Neural progenitor cell (in vitro differentiated cells): ENCODE data around the gene LRRC8A. TPM values are rescaled to one million over a fixed set of nuclear protein-coding genes. Genes with fewer than 3 reads are reported as not detected.

Experiments used
- DNase-seq: peaks from one replicate; pipeline ENCODE4 v3.0.0-alpha.2; 2016; ENCODE audit warnings: low spot score
- H2AFZ ChIP-seq: fragments of 200-600 bp; sonication (generic); replicated peaks from 2 replicates; pipeline ENCODE4 v1.6.1; 2016; ENCODE audit warnings: antibody characterized with exemption
- H3F3A ChIP-seq: fragments of 200-600 bp; sonication (generic); 2 replicates; pipeline ENCODE4 v1.6.1; 2016; ENCODE audit warnings: antibody characterized with exemption, low read depth
- H3K27ac ChIP-seq: fragments of 200-600 bp; sonication (generic); 2 replicates; pipeline ENCODE4 v1.5.1; 2016; ENCODE audit warnings: mild to moderate bottlenecking
- H3K27me3 ChIP-seq: fragments of 200-600 bp; sonication (generic); 2 replicates; pipeline ENCODE4 v1.6.1; 2016; ENCODE audit warnings: mild to moderate bottlenecking, moderate library complexity
- H3K36me3 ChIP-seq: fragments of 200-600 bp; sonication (generic); 2 replicates; pipeline ENCODE4 v1.5.1; 2016
- H3K4me1 ChIP-seq: fragments of 200-600 bp; sonication (generic); 2 replicates; pipeline ENCODE4 v1.6.1; 2016; ENCODE audit warnings: mixed run types
- H3K4me2 ChIP-seq: fragments of 200-600 bp; sonication (generic); 2 replicates; pipeline ENCODE4 v1.6.1; 2016
- H3K4me3 ChIP-seq: fragments of 200-600 bp; sonication (generic); 2 replicates; pipeline ENCODE4 v1.5.1; 2016
- H3K79me2 ChIP-seq: fragments of 200-600 bp; sonication (generic); 2 replicates; pipeline ENCODE4 v1.6.1; 2016; ENCODE audit warnings: low read depth
- H3K9ac ChIP-seq: fragments of 200-600 bp; sonication (generic); 2 replicates; pipeline ENCODE4 v1.6.1; 2016
- H3K9me3 ChIP-seq: fragments of 200-600 bp; sonication (generic); 2 replicates; pipeline ENCODE4 v1.5.1; 2016; ENCODE audit warnings: low read depth
- H4K20me1 ChIP-seq: fragments of 200-600 bp; sonication (generic); 2 replicates; pipeline ENCODE4 v1.6.1; 2016; ENCODE audit warnings: low read depth
- H3K27ac Mint-ChIP-seq: 3 replicates; pipeline ENCODE4 v1.8.0; 2021; ENCODE audit warnings: mixed read lengths
- H3K27me3 Mint-ChIP-seq: 2 replicates; pipeline ENCODE4 v1.8.0; 2022; ENCODE audit warnings: low read depth, mild to moderate bottlenecking, inconsistent platforms, moderate library complexity, mixed read lengths; ENCODE audit not compliant: insufficient read depth
- H3K36me3 Mint-ChIP-seq: 3 replicates; pipeline ENCODE4 v1.8.0; 2021; ENCODE audit warnings: mixed read lengths
- H3K4me1 Mint-ChIP-seq: 3 replicates; pipeline ENCODE4 v1.8.0; 2021; ENCODE audit warnings: mixed read lengths
- H3K4me3 Mint-ChIP-seq: 3 replicates; pipeline ENCODE4 v1.8.0; 2021; ENCODE audit warnings: mild to moderate bottlenecking, moderate library complexity, mixed read lengths
- H3K9me3 Mint-ChIP-seq: 3 replicates; pipeline ENCODE4 v1.8.0; 2020; ENCODE audit warnings: mixed read lengths
- EZH2 ChIP-seq: fragments of 200-600 bp; sonication (generic); IDR thresholded peaks from 2 replicates; pipeline ENCODE4 v1.6.1; 2017; ENCODE audit warnings: antibody characterized with exemption, mild to moderate bottlenecking, moderate library complexity
- EZH2phosphoT487 ChIP-seq: fragments of 200-600 bp; sonication (generic); IDR thresholded peaks from 2 replicates; pipeline ENCODE4 v1.6.1; 2017; ENCODE audit warnings: antibody characterized with exemption
- total RNA-seq: library from RNA; depleted of rRNA; stranded (reverse); fragments of >200 nt; gene quantifications from 2 replicates; pipeline ENCODE4 v1.2.3, GENCODE V29; 2015; ENCODE audit warnings: low replicate concordance
- TF ChIP-seq, protein P1 (sequence below): fragments of 200-600 bp; sonication (generic); IDR thresholded peaks from 2 replicates; pipeline ENCODE4 v1.5.1; 2017; ENCODE audit warnings: antibody characterized with exemption, mild to moderate bottlenecking

The LRRC8A gene
- total RNA-seq, 1 donor from 2014 or later, result 17.1 TPM

DNA sequence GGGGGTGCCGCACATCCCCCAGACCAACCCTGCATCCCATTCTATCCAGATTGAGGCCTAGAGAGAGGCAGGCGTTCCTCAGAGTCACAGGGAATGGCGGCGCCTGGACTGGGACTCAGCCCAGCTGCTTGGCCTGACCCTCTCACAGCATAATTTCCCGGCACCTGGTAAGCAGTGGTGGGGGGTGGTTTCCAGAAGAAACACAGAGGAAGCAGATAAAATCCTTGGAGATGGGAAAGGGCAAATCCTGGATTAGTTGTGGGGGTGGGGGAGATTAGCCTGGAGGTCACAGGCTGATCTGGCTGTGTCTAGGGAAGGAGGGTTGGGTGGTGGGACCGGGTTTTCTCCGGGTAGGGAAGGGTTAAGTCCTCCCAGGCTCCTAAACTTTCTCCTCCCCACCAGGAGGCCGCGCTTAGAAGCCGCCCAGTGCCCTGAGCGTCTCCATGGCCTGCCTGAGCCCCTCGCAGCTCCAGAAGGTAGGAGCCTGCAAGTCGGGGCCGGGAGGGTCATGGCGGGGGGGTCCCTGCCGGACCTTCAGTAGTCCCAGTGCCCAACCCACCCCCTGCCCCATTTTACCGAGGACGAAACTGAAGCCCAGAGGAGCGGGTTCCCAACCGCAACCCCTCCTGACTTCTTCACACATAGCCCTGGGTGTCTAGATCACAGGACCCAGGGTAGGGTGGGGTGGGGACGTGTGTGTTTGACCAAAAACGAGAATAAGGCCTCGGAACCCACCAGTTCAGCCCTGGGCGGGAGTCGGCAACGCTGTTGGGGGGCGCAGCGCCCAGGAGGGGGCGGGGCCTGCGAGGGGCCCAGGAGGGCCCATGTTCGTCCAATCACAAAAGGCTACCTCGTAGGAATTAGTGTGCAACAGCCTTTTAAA is 40.2 kb downstream of the LRRC8A start:
- H3K9me3 Mint-ChIP-seq, result no peaks in the 10 kb centered on the region
- H3K36me3 Mint-ChIP-seq, result peaks cover 9% of the 10 kb centered on the region
- H3K4me1 Mint-ChIP-seq, result peaks cover 19% of the 10 kb centered on the region
- H3K27me3 ChIP-seq, result no peaks in the 10 kb centered on the region
- peak overlapping the region; percentile 67 for H3K27ac ChIP-seq
- H3K27me3 Mint-ChIP-seq, result peaks cover 3% of the 10 kb centered on the region
- peak overlapping the region; percentile 83 for H3K4me2 ChIP-seq
- H3K27ac Mint-ChIP-seq, result peak overlapping the region; percentile 97
- H4K20me1 ChIP-seq, result no peaks in the 10 kb centered on the region
- TF ChIP-seq EZH2phosphoT487, result no peak
- no peak for TF ChIP-seq EZH2
- TF ChIP-seq, protein P1, sequence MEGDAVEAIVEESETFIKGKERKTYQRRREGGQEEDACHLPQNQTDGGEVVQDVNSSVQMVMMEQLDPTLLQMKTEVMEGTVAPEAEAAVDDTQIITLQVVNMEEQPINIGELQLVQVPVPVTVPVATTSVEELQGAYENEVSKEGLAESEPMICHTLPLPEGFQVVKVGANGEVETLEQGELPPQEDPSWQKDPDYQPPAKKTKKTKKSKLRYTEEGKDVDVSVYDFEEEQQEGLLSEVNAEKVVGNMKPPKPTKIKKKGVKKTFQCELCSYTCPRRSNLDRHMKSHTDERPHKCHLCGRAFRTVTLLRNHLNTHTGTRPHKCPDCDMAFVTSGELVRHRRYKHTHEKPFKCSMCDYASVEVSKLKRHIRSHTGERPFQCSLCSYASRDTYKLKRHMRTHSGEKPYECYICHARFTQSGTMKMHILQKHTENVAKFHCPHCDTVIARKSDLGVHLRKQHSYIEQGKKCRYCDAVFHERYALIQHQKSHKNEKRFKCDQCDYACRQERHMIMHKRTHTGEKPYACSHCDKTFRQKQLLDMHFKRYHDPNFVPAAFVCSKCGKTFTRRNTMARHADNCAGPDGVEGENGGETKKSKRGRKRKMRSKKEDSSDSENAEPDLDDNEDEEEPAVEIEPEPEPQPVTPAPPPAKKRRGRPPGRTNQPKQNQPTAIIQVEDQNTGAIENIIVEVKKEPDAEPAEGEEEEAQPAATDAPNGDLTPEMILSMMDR, result no peak
- H3K4me1 ChIP-seq, result peaks cover 8% of the 10 kb centered on the region
- H2AFZ ChIP-seq, result peak overlapping the region; percentile 94
- H3K9ac ChIP-seq, result peak overlapping the region; percentile 12
- H3K9me3 ChIP-seq, result no peaks in the 10 kb centered on the region
- H3K4me3 Mint-ChIP-seq, result peak overlapping the region; percentile 75
- peak; percentile 86 for DNase-seq
- peaks cover 26% of the 10 kb centered on the region for H3F3A ChIP-seq
- no peaks in the 10 kb centered on the region for H3K36me3 ChIP-seq
- peaks cover 3% of the 10 kb centered on the region for H3K79me2 ChIP-seq
- H3K4me3 ChIP-seq, result peak overlapping the region; percentile 62

DNA sequence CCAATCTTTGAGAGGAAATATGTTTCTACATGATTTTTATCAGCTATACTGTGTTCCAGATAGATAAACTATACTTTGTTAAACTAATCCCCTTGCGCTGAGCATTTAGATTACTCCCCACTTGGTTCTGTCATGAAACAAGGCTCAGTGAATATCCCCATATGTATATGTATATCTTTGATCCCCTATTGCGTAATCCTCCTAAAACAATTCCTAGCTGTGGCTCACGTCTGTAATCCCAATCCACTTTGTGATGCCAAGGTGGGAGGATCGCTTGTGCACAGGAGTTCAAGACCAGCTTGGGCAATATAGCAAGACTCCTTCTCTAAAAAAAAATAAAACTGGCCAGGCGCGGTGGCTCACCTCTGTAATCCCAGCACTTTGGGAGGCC is 41.6 kb downstream of the LRRC8A start:
- H3K27ac ChIP-seq, result no peak overlapping the region
- no peak for DNase-seq
- H4K20me1 ChIP-seq, result no peaks in the 10 kb centered on the region
- no peak overlapping the region for H3K9ac ChIP-seq
- no peaks in the 10 kb centered on the region for H3K27me3 ChIP-seq
- TF ChIP-seq EZH2 (no peak), EZH2phosphoT487 (no peak)
- TF ChIP-seq, protein P1, result no peak
- peaks cover 30% of the 10 kb centered on the region for H3F3A ChIP-seq
- Mint-ChIP-seq H3K9me3 (no peaks in the 10 kb centered on the region), H3K27me3 (peaks cover 2% of the 10 kb centered on the region), H3K27ac (no peak overlapping the region), H3K36me3 (peaks cover 3% of the 10 kb centered on the region), H3K4me3 (no peak overlapping the region), H3K4me1 (peaks cover 24% of the 10 kb centered on the region)
- no peak overlapping the region for H3K4me3 ChIP-seq
- H3K9me3 ChIP-seq, result no peaks in the 10 kb centered on the region
- H2AFZ ChIP-seq, result no peak overlapping the region
- no peaks in the 10 kb centered on the region for H3K36me3 ChIP-seq
- H3K4me1 ChIP-seq, result peaks cover 8% of the 10 kb centered on the region
- H3K79me2 ChIP-seq, result peaks cover 3% of the 10 kb centered on the region
- H3K4me2 ChIP-seq, result no peak overlapping the region

DNA sequence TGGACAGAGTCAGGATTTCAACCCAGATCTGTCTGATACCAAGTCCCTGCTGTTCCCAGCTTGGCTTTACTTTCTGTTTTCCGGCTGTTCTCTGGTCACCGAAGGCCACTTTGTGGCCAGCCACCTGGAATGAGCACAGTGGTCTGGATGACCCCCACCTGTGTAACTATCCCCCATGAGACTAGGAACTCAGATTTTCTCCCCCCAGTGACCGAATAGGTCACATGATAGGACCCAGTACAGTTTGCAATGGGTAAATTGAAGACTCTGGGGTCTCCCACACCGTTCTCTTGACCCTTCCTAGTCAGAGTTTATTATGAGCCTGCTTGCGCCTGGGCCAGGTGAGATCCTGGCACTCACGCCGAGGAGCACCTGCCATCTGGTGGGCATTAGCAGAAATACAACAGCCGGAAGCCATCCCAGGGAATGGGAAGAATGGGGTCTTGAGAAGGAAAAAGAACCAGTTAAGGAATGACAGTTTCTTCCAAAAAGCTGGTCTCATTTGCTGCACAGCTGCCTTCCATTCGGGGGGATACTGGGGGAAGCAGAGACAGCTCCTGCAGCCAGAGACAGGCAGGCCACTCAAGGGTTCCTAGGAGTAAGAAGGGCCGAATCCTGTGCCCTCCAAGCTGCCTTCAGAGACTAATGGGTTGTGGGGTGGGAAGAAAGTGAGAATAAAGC is 45.9 kb downstream of the LRRC8A start:
- no peak overlapping the region for H3K27ac ChIP-seq
- no peak overlapping the region for H3K4me3 ChIP-seq
- DNase-seq, result peak; percentile 79
- H3K36me3 ChIP-seq, result no peaks in the 10 kb centered on the region
- peaks cover 8% of the 10 kb centered on the region for H3F3A ChIP-seq
- Mint-ChIP-seq H3K9me3 (no peaks in the 10 kb centered on the region), H3K36me3 (no peaks in the 10 kb centered on the region), H3K4me1 (peaks cover 5% of the 10 kb centered on the region), H3K27me3 (no peaks in the 10 kb centered on the region), H3K27ac (peak overlapping the region; percentile 64), H3K4me3 (no peak overlapping the region)
- no peaks in the 10 kb centered on the region for H4K20me1 ChIP-seq
- H3K9ac ChIP-seq, result no peak overlapping the region
- no peak for TF ChIP-seq EZH2phosphoT487
- TF ChIP-seq, protein P1, result peak; percentile 87
- H3K27me3 ChIP-seq, result no peaks in the 10 kb centered on the region
- H3K4me2 ChIP-seq, result no peak overlapping the region
- no peaks in the 10 kb centered on the region for H3K4me1 ChIP-seq
- peak overlapping the region; percentile 71 for H2AFZ ChIP-seq
- H3K79me2 ChIP-seq, result no peaks in the 10 kb centered on the region
- H3K9me3 ChIP-seq, result no peaks in the 10 kb centered on the region
